GM23338 (cell line): ENCODE results near the gene PSMD10. TPM values are rescaled to one million over a fixed set of nuclear protein-coding genes. Genes with fewer than 3 reads are reported as not detected.

ENCODE experiments used
- ATAC-seq: fragments of 200-7000 bp; cut with Tn5 transposase; 3 replicates; pipeline ENCODE4 v1.9.1; 2020
- DNase-seq: peaks from one replicate; pipeline ENCODE4 v3.0.0-alpha.2; 2015; ENCODE audit warnings: low spot score
- H2AFZ ChIP-seq: fragments of 200-600 bp; sonication (generic); 2 replicates; pipeline ENCODE4 v1.8.0; 2016; ENCODE audit warnings: antibody characterized with exemption, mild to moderate bottlenecking, moderate library complexity
- H3F3A ChIP-seq: fragments of 200-600 bp; sonication (generic); replicated peaks from 2 replicates; pipeline ENCODE4 v1.8.0; 2017; ENCODE audit warnings: antibody characterized with exemption, mixed run types, low read depth
- H3K27ac ChIP-seq: fragments of 200-600 bp; sonication (generic); 2 replicates; pipeline ENCODE4 v1.6.1; 2016; ENCODE audit warnings: low read depth
- H3K27me3 ChIP-seq: fragments of 200-600 bp; sonication (generic); 2 replicates; pipeline ENCODE4 v1.8.0; 2016; ENCODE audit warnings: mild to moderate bottlenecking, mixed run types, moderate library complexity; ENCODE audit not compliant: insufficient read depth
- H3K36me3 ChIP-seq: fragments of 200-600 bp; sonication (generic); 2 replicates; pipeline ENCODE4 v1.8.0; 2016; ENCODE audit warnings: mild to moderate bottlenecking; ENCODE audit not compliant: insufficient read depth
- H3K4me1 ChIP-seq: fragments of 200-600 bp; sonication (generic); 2 replicates; pipeline ENCODE4 v1.8.0; 2016; ENCODE audit warnings: mild to moderate bottlenecking, moderate library complexity; ENCODE audit not compliant: insufficient read depth
- H3K4me2 ChIP-seq: fragments of 200-600 bp; sonication (generic); 2 replicates; pipeline ENCODE4 v1.7.1; 2017; ENCODE audit warnings: mixed run types
- H3K4me3 ChIP-seq: fragments of 200-600 bp; sonication (generic); 2 replicates; pipeline ENCODE4 v1.6.1; 2016; ENCODE audit warnings: mixed run types
- H3K79me2 ChIP-seq: fragments of 200-600 bp; sonication (generic); replicated peaks from 2 replicates; pipeline ENCODE4 v1.8.0; 2017; ENCODE audit warnings: mild to moderate bottlenecking; ENCODE audit not compliant: insufficient read depth
- H3K9me2 ChIP-seq: fragments of 200-600 bp; sonication (generic); 2 replicates; pipeline ENCODE4 v1.8.0; 2017; ENCODE audit not compliant: insufficient read depth
- H4K20me1 ChIP-seq: fragments of 200-600 bp; sonication (generic); replicated peaks from 2 replicates; pipeline ENCODE4 v1.8.0; 2017; ENCODE audit warnings: mild to moderate bottlenecking; ENCODE audit not compliant: insufficient read depth
- H3K27ac Mint-ChIP-seq: 2 replicates; pipeline ENCODE4 v1.8.0; 2020; ENCODE audit warnings: inconsistent platforms, mild to moderate bottlenecking, moderate library complexity, mixed read lengths
- H3K27me3 Mint-ChIP-seq: 3 replicates; pipeline ENCODE4 v1.8.0; 2022; ENCODE audit warnings: low read depth, mild to moderate bottlenecking, moderate library complexity, mixed read lengths, inconsistent platforms; ENCODE audit not compliant: insufficient read depth, poor library complexity
- H3K36me3 Mint-ChIP-seq: 3 replicates; pipeline ENCODE4 v1.8.0; 2021; ENCODE audit warnings: low read depth, mild to moderate bottlenecking, inconsistent platforms, moderate library complexity, mixed read lengths
- H3K4me1 Mint-ChIP-seq: 3 replicates; pipeline ENCODE4 v1.8.0; 2020; ENCODE audit warnings: mild to moderate bottlenecking, inconsistent platforms, mixed read lengths
- H3K4me3 Mint-ChIP-seq: 3 replicates; pipeline ENCODE4 v1.8.0; 2021; ENCODE audit warnings: moderate library complexity, mild to moderate bottlenecking, inconsistent platforms, mixed read lengths
- H3K9me3 Mint-ChIP-seq: 3 replicates; pipeline ENCODE4 v1.8.0; 2020; ENCODE audit warnings: moderate library complexity, mild to moderate bottlenecking, inconsistent platforms, mixed read lengths
- CREB1 ChIP-seq: fragments of 250-450 bp; sonication (Bioruptor Pico); IDR thresholded peaks from 2 replicates; pipeline ENCODE4 v1.5.0; 2020; ENCODE audit warnings: low read depth, mild to moderate bottlenecking, moderate library complexity
- EZH2 ChIP-seq: fragments of 200-600 bp; sonication (generic); IDR thresholded peaks from one replicate; pipeline ENCODE4 v1.8.0; 2017; ENCODE audit warnings: antibody characterized with exemption, mild to moderate bottlenecking, low read depth; ENCODE audit not compliant: unreplicated experiment
- EZH2phosphoT487 ChIP-seq: fragments of 200-600 bp; sonication (generic); IDR thresholded peaks from one replicate; pipeline ENCODE4 v1.8.1; 2018; ENCODE audit warnings: antibody characterized with exemption; ENCODE audit not compliant: unreplicated experiment
- JUNB ChIP-seq: IDR thresholded peaks from one replicate; pipeline ENCODE4 v1.6.1; 2016; ENCODE audit warnings: antibody characterized with exemption; ENCODE audit not compliant: unreplicated experiment
- NANOG ChIP-seq: IDR thresholded peaks from 2 replicates; pipeline ENCODE4 v1.6.1; 2016; ENCODE audit warnings: antibody characterized with exemption, borderline replicate concordance
- POLR2AphosphoS5 ChIP-seq: IDR thresholded peaks from 2 replicates; pipeline ENCODE4 v1.6.1; 2016; ENCODE audit warnings: antibody characterized with exemption, low read depth
- REST ChIP-seq: IDR thresholded peaks from one replicate; pipeline ENCODE4 v1.6.1; 2018; ENCODE audit warnings: antibody characterized with exemption; ENCODE audit not compliant: unreplicated experiment
- STAT1 ChIP-seq: IDR thresholded peaks from one replicate; pipeline ENCODE4 v1.6.1; 2016; ENCODE audit warnings: antibody characterized with exemption; ENCODE audit not compliant: unreplicated experiment
- ZNF114 ChIP-seq: fragments of 250-450 bp; sonication (Bioruptor Pico); IDR thresholded peaks from 2 replicates; pipeline ENCODE4 v1.5.0; 2020; ENCODE audit warnings: mild to moderate bottlenecking, moderate library complexity
- ZNF331 ChIP-seq: fragments of 250-450 bp; sonication (Bioruptor Pico); IDR thresholded peaks from 2 replicates; pipeline ENCODE4 v1.5.0; 2020; ENCODE audit warnings: low read depth, mild to moderate bottlenecking, moderate library complexity
- ZNF462 ChIP-seq: fragments of 250-450 bp; sonication (Bioruptor Pico); IDR thresholded peaks from 2 replicates; pipeline ENCODE4 v1.5.0; 2020; ENCODE audit warnings: mild to moderate bottlenecking, moderate library complexity
- polyA plus RNA-seq: library from polyadenylated mRNA; unstranded; fragments of >200 nt; fragmentation: Nextera tagmentation; extraction: Ambion mirVana; gene quantifications from 2 replicates; pipeline ENCODE4 v1.2.1, GENCODE V29; 2016
- total RNA-seq: library from RNA; depleted of rRNA; stranded (reverse); fragments of >200 nt; shearing (Covaris generic); gene quantifications from 2 replicates; pipeline ENCODE4 v1.2.3, GENCODE V29; 2014
- TF ChIP-seq, protein P1 (sequence below): IDR thresholded peaks from 2 replicates; pipeline ENCODE4 v1.6.1; 2016; ENCODE audit warnings: antibody characterized with exemption
- TF ChIP-seq, protein P2 (sequence below), 2 experiments: fragments of 200-600 bp in 1 of 2; sonication (generic) in 1 of 2; conservative IDR thresholded peaks; 2 replicates each; pipeline versions ENCODE4 v1.5.1 to v1.6.1; 2016 to 2017; ENCODE audit warnings: antibody characterized with exemption in 2 of 2, low read depth in 2 of 2, mild to moderate bottlenecking in 2 of 2, moderate library complexity in 1 of 2

PSMD10 gene
- total and polyA plus RNA-seq, 2 experiments from 2014 or later = 53.0 to 61.2 TPM

DNA sequence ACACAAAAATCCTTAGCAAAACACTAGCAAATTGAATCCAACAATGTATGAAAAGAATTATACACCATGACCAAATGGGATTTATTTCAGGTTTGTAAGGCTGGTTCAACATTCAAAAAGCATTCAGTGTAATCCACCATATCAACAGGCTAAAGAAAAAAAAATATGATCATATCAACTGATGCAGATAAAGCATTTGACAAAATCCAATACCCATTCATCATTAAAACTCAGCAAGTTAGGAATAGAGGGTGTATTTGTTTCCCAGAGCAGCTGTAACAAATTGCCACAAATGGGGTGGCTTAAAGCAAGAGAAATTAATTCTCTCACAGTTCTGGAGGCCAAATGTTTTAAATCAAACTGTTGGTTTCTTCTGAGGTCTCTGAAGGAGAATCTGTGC is 35.8 kb downstream of the PSMD10 start:
- Histone ChIP-seq H3K79me2 (no peaks in the 10 kb centered on the region), H3K27me3 (no peaks in the 10 kb centered on the region), H3K9me2 (no peaks in the 10 kb centered on the region), H2AFZ (no peak overlapping the region), H3K27ac (no peak overlapping the region), H3K36me3 (no peaks in the 10 kb centered on the region), H3F3A (no peaks in the 10 kb centered on the region), H3K4me2 (no peak overlapping the region), H3K4me1 (no peaks in the 10 kb centered on the region), H4K20me1 (no peaks in the 10 kb centered on the region), H3K4me3 (no peak overlapping the region)
- TF ChIP-seq EZH2 (no peak), POLR2AphosphoS5 (no peak), ZNF331 (CRISPR knock-in tag) (no peak), ZNF114 (CRISPR knock-in tag) (no peak), STAT1 (no peak), REST (no peak), EZH2phosphoT487 (no peak), ZNF462 (CRISPR knock-in tag) (no peak), CREB1 (CRISPR knock-in tag) (no peak), NANOG (no peak), JUNB (no peak)
- TF ChIP-seq, protein P1, sequence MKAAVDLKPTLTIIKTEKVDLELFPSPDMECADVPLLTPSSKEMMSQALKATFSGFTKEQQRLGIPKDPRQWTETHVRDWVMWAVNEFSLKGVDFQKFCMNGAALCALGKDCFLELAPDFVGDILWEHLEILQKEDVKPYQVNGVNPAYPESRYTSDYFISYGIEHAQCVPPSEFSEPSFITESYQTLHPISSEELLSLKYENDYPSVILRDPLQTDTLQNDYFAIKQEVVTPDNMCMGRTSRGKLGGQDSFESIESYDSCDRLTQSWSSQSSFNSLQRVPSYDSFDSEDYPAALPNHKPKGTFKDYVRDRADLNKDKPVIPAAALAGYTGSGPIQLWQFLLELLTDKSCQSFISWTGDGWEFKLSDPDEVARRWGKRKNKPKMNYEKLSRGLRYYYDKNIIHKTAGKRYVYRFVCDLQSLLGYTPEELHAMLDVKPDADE = no peak
- TF ChIP-seq, protein P2, sequence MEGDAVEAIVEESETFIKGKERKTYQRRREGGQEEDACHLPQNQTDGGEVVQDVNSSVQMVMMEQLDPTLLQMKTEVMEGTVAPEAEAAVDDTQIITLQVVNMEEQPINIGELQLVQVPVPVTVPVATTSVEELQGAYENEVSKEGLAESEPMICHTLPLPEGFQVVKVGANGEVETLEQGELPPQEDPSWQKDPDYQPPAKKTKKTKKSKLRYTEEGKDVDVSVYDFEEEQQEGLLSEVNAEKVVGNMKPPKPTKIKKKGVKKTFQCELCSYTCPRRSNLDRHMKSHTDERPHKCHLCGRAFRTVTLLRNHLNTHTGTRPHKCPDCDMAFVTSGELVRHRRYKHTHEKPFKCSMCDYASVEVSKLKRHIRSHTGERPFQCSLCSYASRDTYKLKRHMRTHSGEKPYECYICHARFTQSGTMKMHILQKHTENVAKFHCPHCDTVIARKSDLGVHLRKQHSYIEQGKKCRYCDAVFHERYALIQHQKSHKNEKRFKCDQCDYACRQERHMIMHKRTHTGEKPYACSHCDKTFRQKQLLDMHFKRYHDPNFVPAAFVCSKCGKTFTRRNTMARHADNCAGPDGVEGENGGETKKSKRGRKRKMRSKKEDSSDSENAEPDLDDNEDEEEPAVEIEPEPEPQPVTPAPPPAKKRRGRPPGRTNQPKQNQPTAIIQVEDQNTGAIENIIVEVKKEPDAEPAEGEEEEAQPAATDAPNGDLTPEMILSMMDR (conservative IDR thresholded peaks at IDR 0.05; ENCODE audit: low read depth in 2 of 2) = no peak
- no peaks in the 10 kb centered on the region for H3K9me3 Mint-ChIP-seq
- no peak for DNase-seq
- H3K27me3 Mint-ChIP-seq = peaks cover 1% of the 10 kb centered on the region
- ATAC-seq = no peak
- H3K27ac Mint-ChIP-seq = no peak overlapping the region
- no peaks in the 10 kb centered on the region for H3K36me3 Mint-ChIP-seq
- H3K4me3 Mint-ChIP-seq = no peak overlapping the region
- H3K4me1 Mint-ChIP-seq = no peaks in the 10 kb centered on the region
